Retina (tissue), 1 donor: Measurements from ENCODE around the gene SLC28A2.
"Not testable (repeated sequence)": the region's sequence is repeated elsewhere in the genome, so short reads cannot be mapped to it uniquely, and the experiment has no call there.

Experiments
- DNase-seq: peaks from one replicate; pipeline ENCODE4 v3.0.0-alpha.2; 2016

SLC28A2 gene

GRCh38 chr15:45262906-45263461 is 10.9 kb downstream of the SLC28A2 start:
- no peak for DNase-seq

DNA sequence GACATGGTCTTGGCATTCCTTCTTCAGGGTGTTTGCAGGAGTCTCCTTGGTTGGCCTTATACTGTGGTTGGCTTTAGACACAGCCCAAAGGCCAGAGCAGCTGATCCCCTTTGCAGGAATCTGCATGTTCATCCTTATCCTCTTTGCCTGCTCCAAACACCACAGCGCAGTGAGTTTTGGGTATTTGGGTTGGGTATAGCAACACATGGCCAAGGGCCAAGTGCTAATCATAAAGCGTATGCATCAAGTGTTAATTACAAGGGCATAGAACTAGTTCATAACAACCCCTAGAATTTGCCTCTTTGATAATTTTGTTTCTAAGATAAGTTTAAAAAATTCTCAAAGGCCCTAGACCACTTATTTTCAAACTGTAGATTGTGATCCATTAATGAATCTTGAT is 11.8 kb downstream of the SLC28A2 start:
- no peak for DNase-seq

- DNase-seq = no peak
Measured at GRCh38 chr15:45265506-45265905, 13.5 kb downstream of the SLC28A2 start.

- no peak for DNase-seq
Measured at GRCh38 chr15:45268135-45268534, 16.1 kb downstream of the SLC28A2 start.

DNA sequence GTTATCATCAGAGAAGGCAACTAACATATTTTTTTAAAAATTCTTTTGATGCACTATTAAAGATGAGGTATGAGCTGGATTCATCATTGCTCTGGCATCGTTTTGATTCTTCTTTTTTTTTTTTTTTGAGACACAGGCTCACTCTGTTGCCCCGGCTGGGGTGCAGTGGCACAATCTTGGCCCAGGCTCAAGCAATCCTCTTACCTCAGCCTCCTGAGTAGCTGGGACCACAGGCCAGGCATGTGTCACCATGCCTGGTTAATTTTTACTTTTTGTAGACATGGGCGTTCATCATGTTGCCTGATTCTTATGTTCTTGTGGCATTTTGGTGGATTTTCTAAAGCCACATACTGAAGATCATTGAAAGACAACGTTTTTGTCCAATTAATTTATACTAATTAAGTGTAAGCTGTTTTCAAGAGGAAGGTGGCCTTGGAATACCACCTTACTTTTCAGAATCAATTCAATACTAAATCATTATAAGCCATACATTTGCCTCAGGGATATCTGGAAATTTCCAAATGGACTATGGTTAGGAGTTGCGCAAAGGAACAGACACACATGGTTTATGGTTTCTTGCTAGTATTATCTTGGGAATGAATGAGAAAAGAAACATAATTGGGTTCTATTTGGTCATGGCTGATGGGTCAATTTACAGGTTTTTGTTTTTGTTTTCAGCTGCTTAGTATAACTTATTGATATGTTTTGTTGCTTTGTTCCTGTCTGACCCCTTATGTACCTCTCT is 22.8 kb downstream of the SLC28A2 start:
- DNase-seq = no peak

- DNase-seq = peak; percentile 15
Measured at GRCh38 chr15:45276831-45277230, 24.8 kb downstream of the SLC28A2 start.

GRCh38 chr15:45279024-45279698 is 27.1 kb downstream of the SLC28A2 start:
- peak; percentile 99 for DNase-seq

DNA sequence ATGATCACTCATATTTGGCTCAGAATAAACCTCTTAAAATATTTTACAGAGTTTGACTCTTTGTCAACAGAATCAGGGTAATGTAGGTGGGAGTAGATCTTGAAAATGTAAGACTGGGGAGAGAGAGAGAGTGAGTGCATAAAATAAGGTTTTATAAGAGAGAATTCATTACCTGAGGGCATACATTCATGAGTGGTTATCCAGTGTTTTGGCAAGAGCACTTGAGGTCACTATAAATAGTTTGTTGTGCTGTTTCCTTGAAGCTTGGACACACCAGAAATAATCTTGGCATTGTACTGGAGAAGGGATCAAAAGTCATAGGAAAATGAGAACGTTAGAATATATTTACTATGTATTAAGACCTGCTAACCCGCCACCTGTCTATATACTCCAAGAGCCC is 33.4 kb downstream of the SLC28A2 start:
- no peak for DNase-seq

GRCh38 chr15:45287390-45287956 is 35.4 kb downstream of the SLC28A2 start:
- DNase-seq = no peak

- no peak for DNase-seq
Measured at GRCh38 chr15:45288947-45289346, 36.9 kb downstream of the SLC28A2 start.

DNA sequence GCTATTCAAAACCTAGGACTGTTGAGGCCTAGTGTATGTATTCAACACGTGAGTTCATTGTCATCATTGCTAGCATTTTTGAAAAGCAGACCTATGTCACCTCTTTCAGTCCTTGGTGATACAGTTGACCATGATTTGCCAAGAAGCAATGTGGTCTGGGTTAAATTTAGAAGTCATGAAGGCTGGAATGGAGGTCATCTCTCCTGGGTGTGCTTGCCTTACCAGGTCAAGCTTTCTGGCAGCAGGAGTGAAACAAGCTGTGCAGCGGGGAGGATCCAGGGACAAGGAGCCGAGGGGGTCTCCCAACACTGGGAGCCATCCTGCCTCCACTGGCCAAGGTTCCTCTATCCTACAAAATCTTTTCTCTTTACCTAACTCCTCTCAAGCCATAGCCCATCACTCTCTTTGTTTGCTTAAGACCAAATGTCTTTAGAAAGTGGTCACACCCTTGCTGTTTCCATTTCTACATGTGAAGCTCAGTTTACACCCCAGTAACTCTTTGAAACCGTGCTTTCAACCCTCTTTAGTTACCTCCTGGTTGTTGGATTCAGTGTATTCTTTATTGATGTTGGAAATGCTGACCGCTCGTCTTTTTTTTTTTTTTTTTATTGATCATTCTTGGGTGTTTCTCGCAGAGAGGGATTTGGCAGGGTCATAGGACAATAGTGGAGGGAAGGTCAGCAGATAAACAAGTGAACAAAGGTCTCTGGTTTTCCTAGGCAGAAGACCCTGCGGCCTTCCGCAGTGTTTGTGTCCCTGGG is 40.0 kb downstream of the SLC28A2 start:
- no peak for DNase-seq

GRCh38 chr15:45293326-45293725 is 41.3 kb downstream of the SLC28A2 start:
- not testable (repeated sequence) for DNase-seq

- DNase-seq = not testable (repeated sequence)
Measured at GRCh38 chr15:45298964-45299378, 46.9 kb downstream of the SLC28A2 start.

GRCh38 chr15:45304711-45305110 is 52.7 kb downstream of the SLC28A2 start:
- DNase-seq = no peak

DNA sequence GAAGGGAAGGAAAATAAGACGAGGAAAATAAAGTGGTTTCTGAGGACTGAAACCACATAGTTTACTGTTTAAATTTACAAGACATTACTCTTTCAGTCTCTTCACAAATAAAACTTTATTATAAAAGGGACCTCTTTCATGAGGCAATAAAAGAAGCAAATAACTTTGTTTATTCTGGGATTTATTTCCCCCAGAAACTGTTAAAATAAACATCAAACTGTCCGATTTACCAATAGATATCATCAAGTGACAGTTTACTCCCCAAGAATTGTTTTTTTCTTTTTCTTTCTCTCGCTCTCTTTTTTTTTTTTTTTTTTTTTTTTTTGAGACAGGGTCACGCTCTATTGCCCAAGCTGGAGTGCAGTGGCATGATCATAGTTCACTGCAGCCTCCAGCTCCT is 54.1 kb downstream of the SLC28A2 start:
- DNase-seq = no peak

GRCh38 chr15:45307230-45307924 is 55.3 kb downstream of the SLC28A2 start:
- no peak for DNase-seq

GRCh38 chr15:45314117-45314516 is 62.1 kb downstream of the SLC28A2 start:
- DNase-seq = not testable (repeated sequence)

- DNase-seq = no peak
Measured at GRCh38 chr15:45314960-45315359, 62.9 kb downstream of the SLC28A2 start.

DNA sequence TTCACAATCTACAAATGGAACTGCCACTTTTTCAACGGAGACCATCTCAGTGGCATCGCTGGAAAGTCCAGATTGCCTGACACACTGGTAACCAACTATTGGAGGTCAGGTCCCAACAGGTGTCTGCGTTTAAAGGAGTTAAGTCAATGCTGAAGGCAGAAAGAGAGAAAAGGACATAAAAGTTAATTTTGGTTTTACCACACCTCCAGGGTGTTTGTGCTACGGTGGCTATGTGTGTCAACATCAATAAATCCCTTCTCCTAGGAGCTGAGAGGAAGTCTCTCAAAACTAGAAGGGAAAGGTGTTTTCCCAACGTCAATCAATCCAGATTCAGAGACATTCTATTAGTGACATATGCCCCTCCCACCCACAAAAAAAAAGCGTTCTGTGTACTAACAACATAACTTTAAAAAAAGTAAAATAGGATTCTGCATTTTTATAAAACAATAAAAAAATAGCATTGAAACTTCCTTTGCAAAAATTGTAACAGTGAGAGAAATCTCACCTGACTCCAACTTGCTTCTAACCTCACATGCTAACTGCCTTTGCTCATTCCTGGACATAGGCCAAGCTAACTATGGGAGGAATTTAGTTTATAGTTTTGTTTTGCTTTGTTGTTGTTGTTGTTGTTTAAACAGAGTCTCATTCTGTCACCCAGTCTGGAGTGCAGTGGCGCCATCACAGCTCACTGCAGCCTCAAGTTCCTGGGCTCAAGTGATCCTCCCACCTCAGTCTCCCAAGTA is 67.6 kb downstream of the SLC28A2 start:
- DNase-seq = no peak

- no peak for DNase-seq
Measured at GRCh38 chr15:45320581-45321205, 68.7 kb downstream of the SLC28A2 start.

DNA sequence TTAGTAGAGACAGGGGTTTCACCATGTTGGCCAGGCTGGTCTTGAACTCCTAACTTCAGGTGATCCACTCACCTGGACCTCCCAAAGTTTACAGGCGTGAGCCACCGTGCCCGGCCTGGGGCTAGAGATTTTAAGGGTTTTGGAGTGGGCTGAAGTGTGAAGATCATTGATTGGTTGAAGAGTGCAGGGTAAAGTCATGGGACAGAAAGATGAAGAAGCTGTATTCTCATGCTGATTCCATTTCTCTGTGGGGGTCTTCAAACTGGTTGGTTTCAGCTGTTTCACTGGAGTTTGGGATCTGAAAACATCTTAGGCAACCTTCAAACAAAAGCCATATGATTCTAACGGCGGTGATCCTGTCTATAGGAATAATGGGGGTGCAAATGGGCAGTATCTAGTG is 74.2 kb downstream of the SLC28A2 start:
- no peak for DNase-seq
